DOHH2 (cell line): Measurements from ENCODE around the gene SLC25A30.
"Not testable (repeated sequence)": the region's sequence is repeated elsewhere in the genome, so short reads cannot be mapped to it uniquely, and the experiment has no call there.

Source experiments
- EZH2phosphoT487 ChIP-seq: fragments of 200-600 bp; sonication (generic); IDR thresholded peaks from 2 replicates; pipeline ENCODE4 v1.6.1; 2017; ENCODE audit warnings: borderline replicate concordance, mild to moderate bottlenecking, antibody characterized with exemption, low read length, moderate library complexity, mixed read lengths
- TF ChIP-seq, protein P1 (sequence below): fragments of 200-600 bp; sonication (generic); IDR thresholded peaks from one replicate; pipeline ENCODE4 v1.5.1; 2014; ENCODE audit warnings: antibody characterized with exemption, mild to moderate bottlenecking, low read depth, low read length; ENCODE audit not compliant: poor library complexity, severe bottlenecking

DNA sequence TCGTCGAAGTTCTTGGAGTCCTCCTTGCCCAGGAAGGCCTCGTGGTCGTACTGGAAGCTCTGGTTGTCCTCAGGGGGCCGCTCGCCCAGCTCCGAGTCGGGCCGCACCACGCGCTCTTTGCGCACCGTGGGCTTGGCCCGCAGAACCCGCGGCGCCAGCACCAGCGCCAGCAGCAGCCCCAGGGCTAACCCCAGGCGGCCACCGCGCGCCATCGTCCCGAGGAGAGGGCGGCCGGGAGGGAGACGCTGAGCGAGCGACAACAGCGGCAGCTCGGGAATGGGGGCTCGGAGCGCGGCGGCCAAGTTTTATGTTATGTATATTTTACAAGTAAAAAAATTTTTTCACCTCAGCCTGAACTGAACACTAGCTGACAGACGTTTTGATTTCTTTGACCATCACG lies 27.0 kb downstream of the SLC25A30 start:
- TF ChIP-seq, protein P1, sequence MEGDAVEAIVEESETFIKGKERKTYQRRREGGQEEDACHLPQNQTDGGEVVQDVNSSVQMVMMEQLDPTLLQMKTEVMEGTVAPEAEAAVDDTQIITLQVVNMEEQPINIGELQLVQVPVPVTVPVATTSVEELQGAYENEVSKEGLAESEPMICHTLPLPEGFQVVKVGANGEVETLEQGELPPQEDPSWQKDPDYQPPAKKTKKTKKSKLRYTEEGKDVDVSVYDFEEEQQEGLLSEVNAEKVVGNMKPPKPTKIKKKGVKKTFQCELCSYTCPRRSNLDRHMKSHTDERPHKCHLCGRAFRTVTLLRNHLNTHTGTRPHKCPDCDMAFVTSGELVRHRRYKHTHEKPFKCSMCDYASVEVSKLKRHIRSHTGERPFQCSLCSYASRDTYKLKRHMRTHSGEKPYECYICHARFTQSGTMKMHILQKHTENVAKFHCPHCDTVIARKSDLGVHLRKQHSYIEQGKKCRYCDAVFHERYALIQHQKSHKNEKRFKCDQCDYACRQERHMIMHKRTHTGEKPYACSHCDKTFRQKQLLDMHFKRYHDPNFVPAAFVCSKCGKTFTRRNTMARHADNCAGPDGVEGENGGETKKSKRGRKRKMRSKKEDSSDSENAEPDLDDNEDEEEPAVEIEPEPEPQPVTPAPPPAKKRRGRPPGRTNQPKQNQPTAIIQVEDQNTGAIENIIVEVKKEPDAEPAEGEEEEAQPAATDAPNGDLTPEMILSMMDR = not testable (repeated sequence)
- TF ChIP-seq EZH2phosphoT487 = not testable (repeated sequence)
